PC-9 (cell line): Measurements from ENCODE around the gene AIF1.

Experiments used
- CTCF ChIP-seq: fragments of 200-600 bp; sonication (generic); conservative IDR thresholded peaks from 2 replicates; pipeline ENCODE4 v1.6.1; 2017; ENCODE audit warnings: mixed run types, antibody characterized with exemption, mild to moderate bottlenecking, moderate library complexity
- EZH2 ChIP-seq: fragments of 200-600 bp; sonication (generic); IDR thresholded peaks from 2 replicates; pipeline ENCODE4 v1.8.0; 2017; ENCODE audit warnings: antibody characterized with exemption, low read depth

GRCh38 chr6:31581434-31582229 lies 33.4 kb upstream of the AIF1 start:
- TF ChIP-seq CTCF (no peak), EZH2 (no peak)
